Endothelial cell of umbilical vein (primary cell): ENCODE measurements around the gene ZNF555.

ENCODE experiments used
- POLR2A ChIP-seq: IDR thresholded peaks from 2 replicates; pipeline ENCODE4 v1.6.1; 2012; ENCODE audit warnings: low read depth, mild to moderate bottlenecking, control low read depth, low read length
- POLR2AphosphoS5 ChIP-seq: IDR thresholded peaks from 2 replicates; pipeline ENCODE4 v1.6.1; 2012; ENCODE audit warnings: low read depth, mild to moderate bottlenecking, control low read depth, low read length, moderate library complexity; ENCODE audit not compliant: insufficient read depth
- TF ChIP-seq, protein P1 (sequence below), 2 donors: IDR thresholded peaks; 1 replicate in 1 of 2; 2 replicates in 1 of 2; pipeline ENCODE4 v1.5.1; 2011; ENCODE audit warnings: low read length in 2 of 2, mild to moderate bottlenecking in 2 of 2, moderate library complexity in 2 of 2, control low read depth in 1 of 2, inconsistent platforms in 1 of 2, low read depth in 1 of 2; ENCODE audit not compliant: insufficient read depth in 1 of 2; ENCODE audit errors: extremely low read depth in 1 of 2

DNA sequence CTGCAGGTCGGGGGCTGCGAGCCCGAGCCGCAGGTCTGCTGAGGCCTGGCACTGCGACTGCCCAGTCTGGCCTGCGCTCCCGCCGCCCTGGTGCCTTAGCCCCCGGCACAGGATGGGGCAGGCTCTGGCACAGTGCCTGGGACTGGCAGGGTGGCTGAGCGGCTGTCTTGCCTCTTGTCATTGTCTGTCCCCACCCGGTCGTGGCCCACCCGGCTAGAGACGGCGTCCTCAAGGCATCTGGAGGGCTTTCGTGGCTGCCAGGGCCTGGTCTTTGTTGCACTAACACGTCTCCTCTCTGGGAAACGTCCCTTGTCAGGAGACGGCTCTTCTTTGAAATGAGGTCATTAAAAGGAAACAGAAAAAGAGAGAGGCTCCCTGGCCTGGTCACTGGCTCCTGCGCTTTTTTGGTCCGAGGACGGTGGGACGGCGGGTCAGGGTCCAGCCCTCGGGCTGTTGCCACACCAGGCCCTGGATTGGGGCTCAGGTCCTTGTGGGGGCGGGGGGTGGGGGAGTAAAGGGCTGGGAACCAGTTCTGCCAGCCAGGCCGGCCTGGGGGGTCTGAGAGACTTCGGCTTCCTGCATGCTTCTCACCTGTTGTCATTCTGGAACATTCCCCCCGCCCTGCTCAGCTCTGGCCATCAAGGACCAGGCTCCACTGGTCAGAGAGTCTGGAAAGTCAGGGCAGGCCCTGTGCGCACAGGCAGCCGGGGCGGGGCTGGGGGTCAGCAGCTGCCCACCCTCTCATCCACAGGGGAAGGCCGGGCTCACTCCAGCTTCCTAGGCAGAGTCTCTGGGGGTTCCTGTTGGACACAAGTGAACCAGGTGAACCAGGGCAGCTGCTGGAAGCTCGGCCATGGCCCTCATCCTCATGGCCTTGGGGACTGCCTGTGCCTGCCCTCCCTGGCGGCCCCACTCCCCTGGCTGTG is 27.8 kb upstream of the ZNF555 start:
- TF ChIP-seq POLR2A (no peak), POLR2AphosphoS5 (no peak)
- TF ChIP-seq, protein P1, sequence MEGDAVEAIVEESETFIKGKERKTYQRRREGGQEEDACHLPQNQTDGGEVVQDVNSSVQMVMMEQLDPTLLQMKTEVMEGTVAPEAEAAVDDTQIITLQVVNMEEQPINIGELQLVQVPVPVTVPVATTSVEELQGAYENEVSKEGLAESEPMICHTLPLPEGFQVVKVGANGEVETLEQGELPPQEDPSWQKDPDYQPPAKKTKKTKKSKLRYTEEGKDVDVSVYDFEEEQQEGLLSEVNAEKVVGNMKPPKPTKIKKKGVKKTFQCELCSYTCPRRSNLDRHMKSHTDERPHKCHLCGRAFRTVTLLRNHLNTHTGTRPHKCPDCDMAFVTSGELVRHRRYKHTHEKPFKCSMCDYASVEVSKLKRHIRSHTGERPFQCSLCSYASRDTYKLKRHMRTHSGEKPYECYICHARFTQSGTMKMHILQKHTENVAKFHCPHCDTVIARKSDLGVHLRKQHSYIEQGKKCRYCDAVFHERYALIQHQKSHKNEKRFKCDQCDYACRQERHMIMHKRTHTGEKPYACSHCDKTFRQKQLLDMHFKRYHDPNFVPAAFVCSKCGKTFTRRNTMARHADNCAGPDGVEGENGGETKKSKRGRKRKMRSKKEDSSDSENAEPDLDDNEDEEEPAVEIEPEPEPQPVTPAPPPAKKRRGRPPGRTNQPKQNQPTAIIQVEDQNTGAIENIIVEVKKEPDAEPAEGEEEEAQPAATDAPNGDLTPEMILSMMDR (IDR thresholded peaks at IDR 0.05; ENCODE audit: extremely low read depth in 1 of 2, insufficient read depth in 1 of 2, low read depth in 1 of 2, low read length in 2 of 2): no peak
